Activated CD4-positive, CD25-positive, alpha-beta regulatory T cell (primary cell): ENCODE data around the gene ST8SIA3.

Experiments
- DNase-seq, 4 experiments: peaks; one replicate each; lab custom pipeline; 2025; lab: John Stamatoyannopoulos, UW

ST8SIA3 gene, protein sequence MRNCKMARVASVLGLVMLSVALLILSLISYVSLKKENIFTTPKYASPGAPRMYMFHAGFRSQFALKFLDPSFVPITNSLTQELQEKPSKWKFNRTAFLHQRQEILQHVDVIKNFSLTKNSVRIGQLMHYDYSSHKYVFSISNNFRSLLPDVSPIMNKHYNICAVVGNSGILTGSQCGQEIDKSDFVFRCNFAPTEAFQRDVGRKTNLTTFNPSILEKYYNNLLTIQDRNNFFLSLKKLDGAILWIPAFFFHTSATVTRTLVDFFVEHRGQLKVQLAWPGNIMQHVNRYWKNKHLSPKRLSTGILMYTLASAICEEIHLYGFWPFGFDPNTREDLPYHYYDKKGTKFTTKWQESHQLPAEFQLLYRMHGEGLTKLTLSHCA

DNA sequence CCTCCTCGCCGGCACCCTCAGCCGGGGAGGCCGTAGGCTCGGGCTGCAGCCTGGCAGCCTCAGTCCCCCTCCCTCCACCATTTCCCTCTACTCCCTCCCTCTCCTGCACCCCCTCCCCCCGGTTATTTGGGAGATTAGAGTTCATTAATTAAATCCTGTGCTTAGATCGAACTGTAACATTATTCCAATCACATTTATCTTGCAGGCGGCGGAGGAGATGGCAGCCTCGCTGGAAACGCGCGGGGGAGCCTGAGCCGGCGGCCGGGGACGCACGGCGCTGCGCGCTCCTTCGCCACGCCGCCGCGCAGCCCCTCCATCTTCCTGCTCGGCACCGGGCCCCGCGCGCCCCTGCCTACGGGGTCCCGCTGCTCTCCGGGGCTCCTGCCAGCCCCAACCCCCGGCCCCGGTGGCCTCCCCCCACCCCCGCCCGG lies at the start of gene ST8SIA3:
ST8SIA3 (plus strand) TSS at position 287 of the 431 bp plus-strand sequence. CDS start 290 bp downstream, outside the sequence.
- no peak for DNase-seq

DNA sequence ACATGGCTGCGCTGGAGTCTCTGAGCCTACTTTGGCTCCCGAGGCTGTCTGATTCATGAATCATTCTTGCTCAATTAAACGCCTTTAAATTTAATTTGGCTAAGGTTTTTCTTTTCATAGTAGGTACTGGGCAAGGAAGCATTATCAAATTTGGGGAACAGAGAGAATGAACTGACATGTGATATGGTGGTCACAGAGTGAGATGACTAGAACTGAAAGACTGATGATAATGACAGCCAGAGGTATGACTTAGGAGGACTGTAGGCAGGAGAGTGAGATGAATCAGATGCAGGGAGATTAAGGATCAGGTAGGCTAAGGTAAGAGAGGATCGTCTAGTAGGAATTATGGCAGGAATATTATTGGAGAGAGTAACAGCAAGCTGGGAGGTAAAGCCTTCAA lies 40.9 kb upstream of the ST8SIA3 start:
- DNase-seq: no peak

DNA sequence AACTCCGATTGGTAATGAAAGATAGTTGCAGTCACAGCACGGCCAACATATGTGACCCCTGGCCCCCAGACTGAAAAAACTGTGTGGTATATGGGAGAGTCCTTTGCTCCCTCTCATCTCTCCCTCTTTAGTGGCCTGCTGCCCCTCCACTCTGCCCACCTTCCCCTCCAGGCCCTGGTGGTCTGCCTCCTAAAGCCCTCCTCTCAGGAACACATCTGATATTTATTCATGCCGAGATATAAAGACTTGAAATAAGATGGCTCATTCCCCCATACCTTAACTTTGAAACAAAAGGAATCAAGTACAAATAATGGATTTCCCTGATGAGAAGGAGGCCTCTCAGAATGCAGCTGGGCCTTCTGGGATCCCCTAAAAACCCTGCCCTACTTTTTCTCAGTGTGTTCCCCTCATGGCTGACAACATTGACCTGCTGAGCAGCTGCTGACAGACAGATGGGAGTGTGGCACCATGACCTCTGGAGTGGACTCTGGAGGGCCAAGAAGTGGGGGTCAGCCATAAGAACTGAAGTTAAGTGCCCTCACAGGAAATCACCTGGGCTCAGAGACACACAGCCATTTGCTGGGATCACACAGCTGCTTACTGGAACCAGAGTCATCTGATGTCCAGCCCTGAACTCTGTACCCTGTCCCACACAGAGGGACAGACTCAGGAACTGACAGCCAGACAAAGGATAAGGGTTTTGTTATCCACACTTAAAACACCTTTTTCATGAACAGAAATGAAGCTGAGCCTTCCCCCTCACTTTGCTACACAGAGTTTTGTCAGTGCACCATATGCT lies 39.8 kb upstream of the ST8SIA3 start:
- no peak for DNase-seq

DNA sequence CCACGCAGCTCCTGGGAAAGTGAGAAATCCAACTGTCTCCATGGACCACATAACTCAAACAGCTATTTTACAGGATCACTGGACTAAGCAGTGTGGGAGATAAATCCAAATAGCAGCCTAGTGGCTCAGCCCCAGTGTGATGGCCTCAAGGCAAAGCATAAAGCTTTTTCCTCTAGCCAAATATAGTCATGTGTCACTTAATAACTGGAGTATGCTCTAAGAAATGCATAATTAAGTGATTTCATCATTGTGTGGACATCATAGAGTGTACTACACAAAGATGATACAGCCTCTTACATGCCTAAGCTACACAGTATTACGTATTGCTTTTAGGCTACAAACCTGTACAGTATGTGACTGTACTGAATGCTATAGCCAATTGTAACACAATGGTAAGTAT lies 31.8 kb upstream of the ST8SIA3 start:
- DNase-seq: no peak

DNA sequence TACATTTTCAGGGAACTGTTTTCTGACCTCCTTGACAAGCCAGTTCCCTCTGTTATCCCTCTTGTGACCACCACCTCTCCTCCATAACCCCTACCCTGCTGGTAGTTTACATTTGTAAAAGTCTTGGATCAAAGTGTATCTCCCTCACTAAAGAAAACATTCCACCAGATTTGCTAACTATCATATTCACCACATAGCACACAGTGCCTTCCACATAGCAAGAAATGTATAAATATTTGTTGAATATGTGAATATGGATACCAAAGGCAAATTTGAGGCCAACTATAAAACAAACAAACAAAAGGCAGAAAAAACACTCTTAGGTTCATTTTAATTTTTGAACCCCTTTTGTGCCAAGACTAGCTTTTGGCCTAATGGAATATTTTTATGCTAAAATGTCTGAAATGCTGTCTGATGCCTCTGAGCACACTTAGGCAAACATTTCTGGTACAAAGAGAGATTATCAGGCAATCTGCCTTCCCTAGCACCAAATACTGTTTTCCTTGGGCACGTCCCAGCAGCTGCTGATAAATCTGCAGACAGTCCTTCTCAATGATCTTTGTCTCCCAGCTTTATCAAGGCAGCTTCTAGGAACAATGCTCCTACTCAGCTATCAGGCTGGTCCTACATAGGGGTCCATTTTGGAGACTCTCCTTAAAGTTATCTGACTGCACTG lies 26.7 kb upstream of the ST8SIA3 start:
- no peak for DNase-seq

DNA sequence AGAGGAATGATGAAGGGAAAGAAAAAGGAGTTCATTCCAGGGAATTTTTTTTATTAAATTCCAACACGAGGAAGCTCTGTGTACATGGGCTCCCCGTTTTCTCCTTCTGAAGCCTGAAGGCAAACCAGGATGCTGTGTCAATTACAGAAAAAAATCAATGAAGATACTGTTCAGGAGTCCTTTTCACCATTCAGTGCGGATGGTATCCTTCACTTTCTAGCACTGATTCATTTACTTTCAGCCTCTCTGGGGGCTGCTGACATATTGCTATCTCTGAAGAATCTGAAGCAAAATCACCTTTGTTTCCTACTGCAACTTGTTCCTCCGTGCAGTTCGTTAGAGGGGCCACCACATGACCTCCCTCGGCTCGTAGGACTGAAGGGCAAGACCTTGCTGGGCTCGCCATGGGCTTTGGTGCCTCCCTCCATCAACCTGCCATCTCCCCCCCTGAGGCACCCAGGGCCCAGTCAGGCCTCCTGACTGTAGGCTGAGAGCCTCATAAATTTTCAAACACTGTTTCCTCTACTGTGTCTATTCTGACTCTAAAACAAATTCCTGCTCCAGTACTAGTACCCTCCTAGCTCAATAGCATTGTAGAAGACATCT lies 25.5 kb upstream of the ST8SIA3 start:
- no peak for DNase-seq

DNA sequence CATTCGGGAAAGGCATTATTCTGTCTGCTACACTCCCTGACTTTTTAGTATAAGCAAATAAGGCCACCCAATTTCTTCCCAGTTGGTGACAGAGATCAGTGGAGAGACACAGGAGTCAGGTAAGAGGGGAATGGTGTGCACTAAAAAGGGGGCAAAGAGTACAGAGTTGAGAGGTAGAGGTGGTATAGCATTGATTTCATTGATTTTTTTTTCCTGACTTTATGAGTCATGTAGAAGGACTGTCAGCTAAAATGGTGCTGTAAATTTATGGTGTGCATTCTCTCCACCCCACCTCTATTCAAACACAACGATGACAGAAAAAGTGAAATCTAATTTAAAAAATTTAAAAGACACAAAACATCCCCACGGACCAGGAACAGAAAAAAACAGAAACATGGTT lies 23.7 kb upstream of the ST8SIA3 start:
- DNase-seq: no peak

DNA sequence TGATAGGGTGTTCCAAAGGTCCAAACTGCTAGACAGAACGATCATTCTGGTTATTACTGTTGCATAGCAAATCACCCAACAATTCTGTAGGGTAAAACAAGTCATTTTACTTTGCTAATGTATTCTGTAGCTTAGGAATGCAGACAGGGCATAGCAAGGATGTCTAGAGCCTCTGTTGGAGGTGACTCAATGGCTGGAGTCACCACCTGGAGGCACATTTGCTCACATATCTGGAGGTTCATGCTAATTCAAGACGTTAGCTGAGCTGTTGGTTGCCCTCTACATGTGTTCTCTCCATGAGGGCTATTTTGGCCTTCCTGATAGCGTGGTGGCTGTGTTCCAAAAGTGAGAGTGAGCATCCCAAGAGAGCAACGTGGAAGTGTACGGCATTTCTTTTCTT lies 22.5 kb upstream of the ST8SIA3 start:
- DNase-seq: no peak

DNA sequence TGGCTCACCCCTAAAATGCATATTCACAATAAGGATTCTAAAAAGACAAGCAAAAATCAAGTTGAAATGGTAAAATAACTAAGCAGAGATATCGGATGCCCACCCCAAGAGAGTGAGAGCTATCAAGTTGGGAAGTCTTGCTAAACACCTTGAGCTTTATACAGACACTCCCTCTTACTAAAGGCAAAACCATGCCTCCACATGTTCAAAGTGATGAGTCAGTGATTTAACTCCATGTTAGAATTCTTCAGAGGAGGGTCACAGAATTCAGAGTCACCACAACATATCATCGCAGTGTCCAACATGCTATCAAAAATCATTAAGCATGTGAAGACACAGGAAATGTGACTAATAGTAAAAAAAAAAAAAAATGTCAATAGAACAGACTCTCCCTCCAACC lies 20.6 kb upstream of the ST8SIA3 start:
- no peak for DNase-seq

DNA sequence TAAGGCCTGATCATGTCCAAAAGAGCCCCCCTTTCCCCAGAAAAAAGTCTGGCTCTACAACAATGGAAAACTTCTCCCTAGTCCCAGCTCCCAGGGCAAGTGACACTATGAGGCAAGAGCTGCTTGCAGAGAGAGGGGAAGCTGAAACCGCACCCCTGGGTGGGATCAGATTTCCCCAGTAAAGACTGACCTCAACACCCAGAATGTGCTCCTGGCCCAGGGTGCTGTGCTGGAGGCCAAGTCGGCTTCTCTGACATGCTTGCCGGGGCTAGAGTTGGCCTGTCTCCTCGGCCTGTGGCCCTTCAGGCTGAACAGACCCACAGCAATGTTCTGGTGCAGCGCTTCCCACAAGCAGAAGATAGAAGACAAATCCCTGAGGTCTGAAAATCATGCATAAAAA lies 18.4 kb upstream of the ST8SIA3 start:
- no peak for DNase-seq

DNA sequence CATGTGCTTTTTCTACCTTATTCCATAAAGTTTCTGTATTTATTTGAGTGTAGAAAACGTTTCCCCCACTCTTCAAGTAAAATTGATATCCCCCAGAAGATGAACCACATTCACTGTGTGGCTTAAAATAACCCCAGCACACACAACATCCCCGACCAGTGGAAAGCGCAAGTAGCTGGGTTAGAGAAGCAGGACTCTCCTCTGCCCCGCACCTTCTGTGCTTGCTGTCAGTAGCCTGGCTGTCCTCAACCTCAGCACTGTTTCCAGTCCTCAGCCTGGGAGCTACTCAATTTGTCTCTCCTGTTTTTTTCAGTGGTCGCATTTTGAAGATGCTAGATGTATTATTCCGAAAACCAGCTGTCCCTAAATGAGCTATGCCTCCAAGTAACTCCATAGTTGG lies 18.0 kb upstream of the ST8SIA3 start:
- no peak for DNase-seq

DNA sequence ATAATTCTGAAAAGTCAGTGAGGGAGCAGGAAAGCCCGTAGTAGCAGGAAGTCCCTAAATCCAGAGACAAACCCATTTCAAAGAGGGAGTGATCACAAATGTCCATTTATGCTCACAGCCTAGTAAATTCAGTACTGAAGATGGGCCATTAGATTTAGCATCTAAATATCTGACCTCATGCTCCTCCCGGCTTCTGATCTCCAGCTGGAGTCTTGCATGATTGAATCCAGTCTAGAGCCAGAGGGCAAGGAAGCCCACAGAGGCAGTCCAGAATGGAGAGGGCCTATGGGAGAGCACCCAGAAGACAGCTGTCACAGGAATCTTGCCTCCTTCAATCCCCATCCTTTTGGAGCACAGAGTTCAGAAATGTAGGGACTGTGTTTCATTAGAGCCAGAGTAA lies 16.0 kb upstream of the ST8SIA3 start:
- DNase-seq: no peak

DNA sequence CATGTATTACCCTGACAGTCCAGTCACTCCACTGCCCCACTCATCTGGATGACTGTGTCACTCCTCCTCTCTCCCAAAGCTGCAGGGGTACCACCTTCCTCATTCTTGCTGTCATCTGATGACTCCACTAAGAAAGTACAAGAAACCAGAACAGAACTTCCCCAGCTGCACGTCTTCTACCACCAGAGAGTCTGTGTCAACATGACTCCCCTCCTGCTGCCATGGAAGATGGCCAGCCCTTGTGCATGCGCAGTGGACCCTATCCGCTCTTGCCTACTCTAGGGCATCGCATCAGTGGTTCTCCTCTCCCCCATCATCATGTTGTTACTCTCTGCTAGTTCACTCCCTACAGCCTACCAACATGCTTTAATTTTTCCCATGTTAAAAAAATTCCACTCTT lies 14.5 kb upstream of the ST8SIA3 start:
- DNase-seq: no peak

DNA sequence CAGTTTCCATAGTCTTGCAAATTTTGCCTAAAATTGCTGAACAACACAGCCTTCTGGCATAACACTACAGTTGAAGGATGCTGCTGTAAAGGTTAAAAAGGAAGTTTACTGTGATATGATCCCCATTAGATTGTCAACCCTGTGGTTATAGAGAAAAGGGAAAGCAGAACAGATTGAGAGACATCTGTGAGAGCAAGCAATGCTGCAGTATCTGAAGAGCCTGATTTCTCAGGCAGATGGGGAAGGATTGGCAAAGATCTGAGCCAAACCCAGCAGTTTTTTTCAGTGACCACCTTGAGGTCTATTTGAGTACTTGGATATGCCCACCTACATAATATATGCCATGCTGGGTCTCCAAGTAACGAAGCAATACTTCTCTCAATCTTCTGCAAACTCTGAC lies 8.5 kb upstream of the ST8SIA3 start:
- no peak for DNase-seq

DNA sequence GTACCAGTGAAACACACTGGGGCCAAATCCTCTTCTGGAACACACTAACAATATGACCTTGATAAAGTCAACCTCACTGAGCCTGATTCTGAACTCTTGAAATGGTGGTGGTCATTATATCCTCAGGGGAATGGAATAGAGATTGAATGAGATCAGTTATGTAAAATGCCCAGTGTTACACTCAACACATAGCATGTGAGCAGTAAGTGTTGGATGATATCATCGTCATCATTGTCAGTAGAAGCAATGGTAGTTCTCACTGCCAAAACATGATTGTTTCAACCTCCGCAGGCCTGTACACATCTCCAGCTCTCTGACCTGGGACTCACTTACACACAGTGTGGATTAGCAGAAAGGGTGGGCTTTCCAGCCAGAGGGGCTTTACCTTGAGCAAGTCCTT lies 5.5 kb upstream of the ST8SIA3 start:
- no peak for DNase-seq

DNA sequence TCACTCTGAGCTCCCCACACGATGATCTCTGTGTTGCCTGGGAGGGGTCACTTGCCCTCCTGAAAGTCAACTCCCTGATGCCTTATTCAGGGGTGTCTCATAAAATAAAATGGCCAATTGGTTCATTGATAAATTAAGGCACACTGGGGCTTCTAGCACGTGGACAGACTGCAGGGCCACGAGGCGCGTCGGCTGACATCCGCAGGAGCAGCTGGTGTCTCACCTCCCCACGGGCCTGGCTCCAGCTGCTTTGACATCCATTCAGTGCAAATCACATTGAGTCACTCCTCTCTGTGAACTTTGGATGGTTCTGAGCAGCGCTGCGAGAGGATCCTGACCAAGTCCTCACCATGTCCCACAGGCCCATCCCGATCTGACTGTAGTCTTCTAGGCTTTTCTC lies 4.6 kb upstream of the ST8SIA3 start:
- no peak for DNase-seq

DNA sequence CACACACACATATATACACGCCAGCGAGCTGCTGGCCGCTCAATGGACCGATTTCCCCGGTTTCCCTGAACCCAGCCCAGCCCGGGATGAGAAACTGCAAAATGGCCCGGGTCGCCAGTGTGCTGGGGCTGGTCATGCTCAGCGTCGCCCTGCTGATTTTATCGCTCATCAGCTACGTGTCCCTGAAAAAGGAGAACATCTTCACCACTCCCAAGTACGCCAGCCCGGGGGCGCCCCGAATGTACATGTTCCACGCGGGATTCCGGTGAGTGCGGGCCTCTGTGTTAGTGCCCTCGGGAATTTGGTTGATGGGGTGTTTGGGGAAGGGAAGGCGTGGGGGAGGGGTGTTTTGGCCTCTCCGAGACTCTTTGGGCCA lies 392 bp downstream of the ST8SIA3 start:
- no peak for DNase-seq

DNA sequence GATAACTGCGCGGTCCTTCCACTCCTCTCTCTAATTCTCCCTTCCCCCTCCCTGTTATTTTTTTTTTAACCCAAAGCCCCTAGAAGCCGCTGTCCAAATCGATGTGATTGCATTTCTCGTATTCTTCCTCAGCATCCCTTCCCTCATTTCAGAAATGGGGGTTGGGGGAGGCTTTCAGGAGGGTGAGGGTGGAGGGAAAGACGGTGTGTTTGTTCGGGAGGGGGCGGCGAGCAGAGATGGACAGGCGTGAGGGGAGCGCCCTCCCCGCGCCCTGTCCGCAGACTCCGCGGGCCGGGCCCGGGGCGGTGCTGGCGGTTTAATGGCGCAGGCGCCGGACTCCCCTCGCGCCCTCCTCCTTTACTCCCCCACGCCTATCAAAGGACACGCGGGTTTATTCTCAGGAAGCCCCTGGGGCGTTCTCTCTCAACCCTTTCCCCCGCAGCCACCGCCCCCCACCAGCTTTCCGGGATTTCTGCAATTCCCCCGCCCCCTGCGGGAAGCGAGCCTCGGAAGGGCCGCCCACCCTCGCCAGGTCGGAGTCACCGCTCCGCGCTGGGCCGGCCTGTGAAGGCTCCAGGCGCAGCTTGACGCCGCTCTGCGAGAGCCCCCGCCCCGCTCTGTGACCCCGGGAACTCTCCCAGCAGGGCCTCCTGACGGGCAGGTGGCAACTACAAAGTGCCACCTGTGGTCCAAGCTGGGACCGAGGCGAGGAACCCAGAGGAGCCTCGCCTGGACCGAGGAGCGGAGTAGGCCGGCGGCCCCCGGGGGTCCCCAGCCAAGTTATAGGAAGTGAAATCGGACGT lies 981 bp downstream of the ST8SIA3 start:
- DNase-seq: no peak

DNA sequence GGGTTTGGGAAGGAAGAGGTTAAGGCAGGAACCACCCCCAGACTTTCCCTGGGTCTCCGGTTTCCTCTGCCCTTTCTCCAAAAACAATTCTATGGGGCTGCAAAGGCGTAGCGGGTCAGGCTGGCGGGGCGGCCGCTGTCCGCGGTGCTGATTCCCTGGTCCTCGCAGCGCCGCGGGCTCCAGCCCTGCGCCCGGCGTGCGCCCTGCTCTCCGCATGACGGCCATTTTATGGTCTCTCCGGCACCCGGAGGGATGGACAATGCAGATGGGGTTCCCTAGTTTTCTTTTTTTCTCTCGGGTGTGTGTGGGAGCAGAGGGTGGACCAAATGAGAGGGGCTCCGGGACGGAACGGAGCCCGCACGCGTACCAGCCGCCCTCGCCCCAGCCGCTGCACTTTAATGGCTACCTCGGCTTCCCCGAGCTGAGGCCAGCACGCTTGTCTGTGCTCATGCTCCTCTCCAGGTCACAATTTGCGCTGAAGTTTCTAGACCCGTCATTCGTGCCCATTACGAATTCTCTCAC lies 1.6 kb downstream of the ST8SIA3 start:
- DNase-seq: no peak

DNA sequence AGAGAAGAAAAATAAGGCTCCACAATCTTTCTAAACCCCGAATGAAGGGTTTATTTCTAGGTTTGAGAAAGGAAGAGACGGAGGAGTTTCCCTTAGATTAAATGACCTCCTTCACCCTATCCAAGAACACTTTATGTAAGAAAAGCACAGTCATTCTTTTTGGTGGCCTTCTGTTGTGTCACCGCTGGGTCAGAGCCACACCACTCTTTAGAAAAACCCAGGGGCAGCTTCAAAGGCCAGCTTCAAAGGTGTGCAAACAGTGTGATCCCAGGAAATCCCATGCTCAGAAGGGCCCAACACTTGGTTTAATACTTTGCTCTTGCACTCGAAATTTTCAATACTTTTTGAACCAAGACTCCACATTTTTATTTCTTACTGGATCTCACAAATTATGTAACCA lies 7.1 kb downstream of the ST8SIA3 start:
- no peak for DNase-seq

DNA sequence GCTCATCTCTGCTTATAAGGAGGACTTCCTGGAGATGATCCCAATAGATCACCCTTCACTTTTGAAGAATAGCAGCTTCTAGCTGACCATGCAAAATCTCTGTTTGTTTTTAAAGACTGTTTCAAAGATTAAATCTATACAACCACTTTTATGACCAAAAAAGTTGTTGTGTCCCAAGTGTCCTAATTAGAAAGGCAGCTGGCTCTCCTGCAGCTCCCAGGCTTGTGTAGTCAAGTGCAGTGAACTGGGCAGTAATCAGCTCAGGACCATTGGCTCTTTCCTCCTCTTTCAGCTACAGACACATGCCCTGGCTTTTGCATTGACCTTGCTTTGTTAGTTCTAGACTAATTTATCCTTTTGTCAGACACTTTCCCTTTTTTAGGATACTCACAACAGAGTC lies 10.4 kb downstream of the ST8SIA3 start:
- DNase-seq: no peak
